Mucosa of stomach (tissue), 1 donor: ENCODE data around the gene KIF27.

ENCODE experiments used
- H3K27me3 ChIP-seq: one replicate; pipeline ENCODE4 v1.7.0; 2013; ENCODE audit warnings: mild to moderate bottlenecking, low read length; ENCODE audit not compliant: control insufficient read depth, insufficient read depth
- H3K36me3 ChIP-seq: one replicate; pipeline ENCODE4 v1.7.0; 2013; ENCODE audit warnings: low read length; ENCODE audit not compliant: control insufficient read depth, insufficient read depth
- H3K4me1 ChIP-seq: one replicate; pipeline ENCODE4 v1.7.0; 2013; ENCODE audit warnings: mild to moderate bottlenecking, low read length; ENCODE audit not compliant: control insufficient read depth, insufficient read depth
- H3K4me3 ChIP-seq: one replicate; pipeline ENCODE4 v1.7.0; 2013; ENCODE audit warnings: low read length
- H3K9ac ChIP-seq: one replicate; pipeline ENCODE4 v1.7.0; 2013; ENCODE audit warnings: mild to moderate bottlenecking, low read length, moderate library complexity
- H3K9me3 ChIP-seq: one replicate; pipeline ENCODE4 v1.7.0; 2013; ENCODE audit warnings: mild to moderate bottlenecking, low read length, moderate library complexity; ENCODE audit not compliant: control insufficient read depth
- donor health status: Pancreatic carcinoma.

The KIF27 gene

GRCh38 chr9:83794051-83794450 lies 127.2 kb downstream of the KIF27 start:
- H3K9me3 ChIP-seq: no peaks in the 10 kb centered on the region
- no peak overlapping the region for H3K4me3 ChIP-seq
- no peak overlapping the region for H3K9ac ChIP-seq
- H3K36me3 ChIP-seq: no peaks in the 10 kb centered on the region
- no peaks in the 10 kb centered on the region for H3K27me3 ChIP-seq
- no peaks in the 10 kb centered on the region for H3K4me1 ChIP-seq

- Histone ChIP-seq H3K36me3 (no peaks in the 10 kb centered on the region), H3K4me3 (no peak overlapping the region), H3K4me1 (no peaks in the 10 kb centered on the region), H3K27me3 (no peaks in the 10 kb centered on the region), H3K9me3 (no peaks in the 10 kb centered on the region), H3K9ac (no peak overlapping the region)
Measured at GRCh38 chr9:83792746-83793145, 128.5 kb downstream of the KIF27 start.
